ENCODE data around the gene DSCAML1.

DNA sequence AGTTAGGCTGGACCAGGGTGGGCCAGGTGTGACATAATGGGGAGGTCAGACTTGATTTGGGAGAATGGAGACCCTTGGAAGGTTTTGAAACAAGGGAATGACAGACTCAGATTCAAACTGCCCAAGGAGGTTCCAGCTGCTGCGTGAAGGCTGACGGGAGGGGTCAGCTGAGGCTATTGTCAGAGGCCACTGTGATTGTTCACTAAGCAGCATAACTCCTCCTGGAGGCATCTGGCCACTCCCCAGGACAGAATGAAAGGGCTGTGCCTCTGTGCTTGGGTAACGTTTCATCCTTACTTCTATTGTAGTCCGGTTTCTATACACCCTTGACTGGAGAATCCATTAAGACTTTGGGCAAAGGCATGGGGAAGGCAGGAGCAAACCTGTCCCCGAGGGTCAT is 126.6 kb downstream of the DSCAML1 start:
- TF ChIP-seq CTCF (IDR thresholded peaks at IDR 0.05; ENCODE audit: insufficient read depth, low read depth, low read length), result no peak
- no peak for TF ChIP-seq EZH2 (IDR thresholded peaks at IDR 0.05; ENCODE audit: insufficient read depth, low read length)
